HCEC 1CT (cell line): ENCODE results near the gene AP3B2.
"Not testable (repeated sequence)": the region's sequence is repeated elsewhere in the genome, so short reads cannot be mapped to it uniquely, and the experiment has no call there.

ENCODE experiments used
- DNase-seq: peaks from one replicate; pipeline ENCODE4 v3.0.0-alpha.2; 2017

AP3B2 gene

GRCh38 chr15:82648257-82649103, 61.2 kb downstream of the AP3B2 start:
- DNase-seq: no peak

- DNase-seq: no peak
Measured at GRCh38 chr15:82647835-82648256, 61.8 kb downstream of the AP3B2 start.

- peak; percentile 4 for DNase-seq
Measured at GRCh38 chr15:82647045-82647834, 62.4 kb downstream of the AP3B2 start, which contains the start of gene CPEB1. Gene CPEB1 (minus strand): TSS chr15:82647363. CDS start chr15:82628459, 18,904 bp downstream.

- DNase-seq: no peak
Measured at GRCh38 chr15:82646250-82647044, 63.2 kb downstream of the AP3B2 start.

- not testable (repeated sequence) for DNase-seq
Measured at GRCh38 chr15:82644967-82645852, 64.5 kb downstream of the AP3B2 start.

GRCh38 chr15:82643992-82644391, 65.7 kb downstream of the AP3B2 start:
- no peak for DNase-seq

GRCh38 chr15:82642656-82643055, 67.0 kb downstream of the AP3B2 start:
- DNase-seq: no peak

GRCh38 chr15:82641129-82641798, 68.4 kb downstream of the AP3B2 start:
- DNase-seq: no peak

- no peak for DNase-seq
Measured at GRCh38 chr15:82640672-82641071, 69.0 kb downstream of the AP3B2 start.

GRCh38 chr15:82635798-82636197, 73.9 kb downstream of the AP3B2 start:
- no peak for DNase-seq

GRCh38 chr15:82630033-82630432, 79.6 kb downstream of the AP3B2 start:
- DNase-seq: no peak

- no peak for DNase-seq
Measured at GRCh38 chr15:82625136-82625535, 84.5 kb downstream of the AP3B2 start.

- DNase-seq: no peak
Measured at GRCh38 chr15:82624438-82624837, 85.2 kb downstream of the AP3B2 start.

- no peak for DNase-seq
Measured at GRCh38 chr15:82624008-82624407, 85.7 kb downstream of the AP3B2 start.

- DNase-seq: no peak
Measured at GRCh38 chr15:82621970-82622369, 87.7 kb downstream of the AP3B2 start.

GRCh38 chr15:82613747-82614146, 95.9 kb downstream of the AP3B2 start:
- DNase-seq: no peak

GRCh38 chr15:82611348-82611747, 98.3 kb downstream of the AP3B2 start:
- DNase-seq: no peak
